ENCODE data around the gene LHFPL2. TPM values are rescaled to one million over a fixed set of nuclear protein-coding genes. Genes with fewer than 3 reads are reported as not detected.

Gene LHFPL2
- total and polyA plus RNA-seq, 2 of the 4 experiments (the other 2 are of a cell fraction) = 6.5 to 11.3 TPM

GRCh38 chr5:78522476-78523260 lies 125.9 kb downstream of the LHFPL2 start:
- CTCF ChIA-PET = interaction anchor here (0.6 kb wide), 1 partner anchor 377 kb away, joined by 3 read pairs; no protein-coding TSS in a partner anchor
- no peak overlapping the region for H2AK5ac ChIP-seq (ENCODE audit: low read depth, low read length)
- H2BK15ac ChIP-seq (ENCODE audit: low read depth, low read length) = no peak overlapping the region
- no peak overlapping the region for H3K9ac ChIP-seq (ENCODE audit: low read depth, low read length)
- POLR2A ChIA-PET (ENCODE audit: unreplicated experiment) = no interaction called here
- H3K23ac ChIP-seq (ENCODE audit: low read depth, low read length) = no peak overlapping the region
- BruUV-seq (replicated peaks) = no TSS peak
- no peak overlapping the region for H3K14ac ChIP-seq (replicated peaks; ENCODE audit: low read depth, low read length)
- H4K91ac ChIP-seq (ENCODE audit: insufficient read depth, low read depth, low read length) = no peak overlapping the region
- H3K4me1 ChIP-seq (ENCODE audit: control insufficient read depth, insufficient read depth, low read length) = peaks cover 35% of the 10 kb centered on the region
- no peak overlapping the region for H2BK20ac ChIP-seq (ENCODE audit: low read depth, low read length)
- no peak overlapping the region for H3K4me3 ChIP-seq (ENCODE audit: insufficient read depth, low read depth, low read length)
- H4K20me1 ChIP-seq (ENCODE audit: insufficient read depth, low read length) = peaks cover 9% of the 10 kb centered on the region; the same call in 1 of the 2 replicates
- no peak overlapping the region for H2AK9ac ChIP-seq (replicated peaks; ENCODE audit: low read depth, low read length, poor library complexity)
- no peak overlapping the region for H3K27ac ChIP-seq (ENCODE audit: insufficient read depth, low read length)
- H3K56ac ChIP-seq (ENCODE audit: extremely low read depth, insufficient read depth, low read length) = no peak overlapping the region
- DNase-seq (no peak), ATAC-seq (ENCODE audit: low read depth) (no peak)
- H3K79me1 ChIP-seq (ENCODE audit: low read depth in 1 of 2, low read length in 2 of 2) = peaks cover 20 to 55% of the 10 kb centered on the region in 2 experiments
- no peaks in the 10 kb centered on the region for H3K9me3 ChIP-seq (ENCODE audit: control insufficient read depth, insufficient read depth, low read length)
- no peak overlapping the region for H4K8ac ChIP-seq (ENCODE audit: low read depth in 2 of 2, low read length in 2 of 2)
- H3K4me2 ChIP-seq (ENCODE audit: low read depth, low read length) = no peak overlapping the region
- intact Hi-C loops (cut with micrococcal nuclease) = no loop called here
- in situ Hi-C loops (cut with MboI; ENCODE audit: low sequenced_read_pairs) = no loop called here
- H3K27me3 ChIP-seq (ENCODE audit: control insufficient read depth, insufficient read depth, low read length) = no peaks in the 10 kb centered on the region
- H4K5ac ChIP-seq (ENCODE audit: low read depth, low read length) = no peak overlapping the region
- no peak overlapping the region for H3K4ac ChIP-seq (ENCODE audit: low read depth, low read length)
- dilution Hi-C loops (cut with HindIII; ENCODE audit: low sequenced_read_pairs, unreplicated experiment) = no loop called here
- no peak overlapping the region for H2BK5ac ChIP-seq (ENCODE audit: low read depth, low read length, poor library complexity, severe bottlenecking)
- no peak overlapping the region for H2AFZ ChIP-seq (replicated peaks; ENCODE audit: low read length, poor library complexity)
- 100% methylated on average over 2 of the region's 9 CpGs; no CpG with 5 or more reads in 1 of the 2 experiments for WGBS, 2 experiments (ENCODE audit: extremely low coverage in 2 of 2, insufficient read length in 1 of 2)
- H3K36me3 ChIP-seq (ENCODE audit: control insufficient read depth, insufficient read depth, low read length) = peaks cover 4% of the 10 kb centered on the region; the same call in 1 of the 2 replicates
- peaks cover 13% of the 10 kb centered on the region for H3K9me1 ChIP-seq (ENCODE audit: insufficient read depth, low read length)
- no peak overlapping the region for H3K18ac ChIP-seq (ENCODE audit: low read depth, low read length)
- no peak overlapping the region for H2BK120ac ChIP-seq (ENCODE audit: low read depth, low read length)
- TF ChIP-seq RFX5 (IDR thresholded peaks at IDR 0.05; ENCODE audit: low read depth, low read length) = no peak
- no peak for TF ChIP-seq FOS (IDR thresholded peaks at IDR 0.05; ENCODE audit: low read depth, low read length)
- no peak for TF ChIP-seq RAD21 (IDR thresholded peaks at IDR 0.05; ENCODE audit: low read length)
- TF ChIP-seq, protein P1, sequence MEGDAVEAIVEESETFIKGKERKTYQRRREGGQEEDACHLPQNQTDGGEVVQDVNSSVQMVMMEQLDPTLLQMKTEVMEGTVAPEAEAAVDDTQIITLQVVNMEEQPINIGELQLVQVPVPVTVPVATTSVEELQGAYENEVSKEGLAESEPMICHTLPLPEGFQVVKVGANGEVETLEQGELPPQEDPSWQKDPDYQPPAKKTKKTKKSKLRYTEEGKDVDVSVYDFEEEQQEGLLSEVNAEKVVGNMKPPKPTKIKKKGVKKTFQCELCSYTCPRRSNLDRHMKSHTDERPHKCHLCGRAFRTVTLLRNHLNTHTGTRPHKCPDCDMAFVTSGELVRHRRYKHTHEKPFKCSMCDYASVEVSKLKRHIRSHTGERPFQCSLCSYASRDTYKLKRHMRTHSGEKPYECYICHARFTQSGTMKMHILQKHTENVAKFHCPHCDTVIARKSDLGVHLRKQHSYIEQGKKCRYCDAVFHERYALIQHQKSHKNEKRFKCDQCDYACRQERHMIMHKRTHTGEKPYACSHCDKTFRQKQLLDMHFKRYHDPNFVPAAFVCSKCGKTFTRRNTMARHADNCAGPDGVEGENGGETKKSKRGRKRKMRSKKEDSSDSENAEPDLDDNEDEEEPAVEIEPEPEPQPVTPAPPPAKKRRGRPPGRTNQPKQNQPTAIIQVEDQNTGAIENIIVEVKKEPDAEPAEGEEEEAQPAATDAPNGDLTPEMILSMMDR (conservative IDR thresholded peaks at IDR 0.05; ENCODE audit: low read depth, low read length) = no peak
- no peak for TF ChIP-seq SMC3 (IDR thresholded peaks at IDR 0.05; ENCODE audit: low read depth, low read length)
- no peak for TF ChIP-seq POLR2A (IDR thresholded peaks at IDR 0.05; ENCODE audit: low read depth, low read length)
- TF ChIP-seq BHLHE40 (IDR thresholded peaks at IDR 0.05; ENCODE audit: low read depth, low read length) = no peak
- no peak for TF ChIP-seq MAFK (IDR thresholded peaks at IDR 0.05; ENCODE audit: low read depth, low read length)
- TF ChIP-seq ELK1 (IDR thresholded peaks at IDR 0.05; ENCODE audit: borderline replicate concordance, low read depth, low read length) = no peak
- no peak for TF ChIP-seq NFE2L2 (IDR thresholded peaks at IDR 0.05; ENCODE audit: low read depth, low read length)
- no peak for TF ChIP-seq RCOR1 (IDR thresholded peaks at IDR 0.05; ENCODE audit: insufficient replicate concordance, low read length)
- TF ChIP-seq CEBPB (IDR thresholded peaks at IDR 0.05; ENCODE audit: low read depth, low read length) = no peak
- TF ChIP-seq, protein P2, sequence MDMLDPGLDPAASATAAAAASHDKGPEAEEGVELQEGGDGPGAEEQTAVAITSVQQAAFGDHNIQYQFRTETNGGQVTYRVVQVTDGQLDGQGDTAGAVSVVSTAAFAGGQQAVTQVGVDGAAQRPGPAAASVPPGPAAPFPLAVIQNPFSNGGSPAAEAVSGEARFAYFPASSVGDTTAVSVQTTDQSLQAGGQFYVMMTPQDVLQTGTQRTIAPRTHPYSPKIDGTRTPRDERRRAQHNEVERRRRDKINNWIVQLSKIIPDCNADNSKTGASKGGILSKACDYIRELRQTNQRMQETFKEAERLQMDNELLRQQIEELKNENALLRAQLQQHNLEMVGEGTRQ (IDR thresholded peaks at IDR 0.05; ENCODE audit: low read depth, low read length) = no peak
- no peak for TF ChIP-seq MXI1 (IDR thresholded peaks at IDR 0.05; ENCODE audit: borderline replicate concordance, low read depth, low read length)
- TF ChIP-seq CHD1 (IDR thresholded peaks at IDR 0.05; ENCODE audit: low read depth, low read length) = no peak

Data from IMR-90 (cell line).